ENCODE data around the gene DNAJB6. TPM values are rescaled to one million over a fixed set of nuclear protein-coding genes. Genes with fewer than 3 reads are reported as not detected.

Gene DNAJB6
- total RNA-seq, 2 experiments from 2014 or later = 56.4 to 65.9 TPM

DNA sequence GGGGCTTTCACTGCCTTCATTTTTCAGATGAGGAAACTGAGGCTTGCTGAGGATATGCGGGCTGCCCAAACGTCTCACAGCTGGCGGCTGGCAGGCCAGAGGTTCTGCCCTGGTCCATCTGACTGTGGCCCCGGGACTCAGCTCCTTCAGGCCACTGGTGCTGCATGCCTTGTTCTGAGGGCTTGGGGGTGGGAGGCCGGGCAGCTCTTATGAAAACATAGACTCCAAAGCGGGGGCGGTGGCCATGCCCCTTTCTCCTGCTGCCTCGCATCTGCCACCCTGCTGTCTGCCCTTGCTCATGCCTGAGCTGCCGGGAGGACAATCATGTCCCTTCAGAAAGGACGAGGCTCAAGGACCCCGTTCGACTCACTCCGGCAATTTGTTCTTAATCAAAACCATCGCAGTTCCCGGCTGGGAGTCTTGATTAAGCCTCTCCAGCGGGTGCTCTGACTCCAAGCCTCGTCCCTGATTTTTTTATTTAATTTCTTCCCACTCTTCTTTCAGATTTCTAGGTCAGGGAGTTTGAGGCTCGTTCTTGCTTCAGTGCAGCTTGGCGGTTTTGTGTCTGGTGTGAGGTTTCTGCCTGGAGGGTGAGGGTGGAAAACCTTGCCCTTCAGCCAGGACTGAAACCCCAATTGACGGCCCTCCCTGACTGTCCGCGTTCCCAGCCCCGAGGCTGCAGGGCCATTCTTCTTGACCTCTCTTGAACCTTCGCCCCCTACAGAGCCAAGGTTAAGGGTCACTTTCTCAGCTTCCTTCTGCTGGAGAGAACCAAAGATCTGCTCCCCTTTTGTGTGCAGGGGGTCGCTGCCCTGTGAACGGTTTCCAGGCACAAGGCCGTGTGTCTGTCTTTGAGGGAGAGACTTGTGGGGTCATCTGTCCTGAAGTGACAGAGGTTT lies 120.8 kb downstream of the DNAJB6 start:
- H3K27ac ChIP-seq (ENCODE audit: low read depth, low read length, poor library complexity, severe bottlenecking) = no peak overlapping the region
- no peaks in the 10 kb centered on the region for H3K4me1 ChIP-seq (ENCODE audit: insufficient read depth, low read length, poor library complexity, severe bottlenecking)
- no peaks in the 10 kb centered on the region for H3K36me3 ChIP-seq (ENCODE audit: insufficient read depth, low read length)
- TF ChIP-seq EZH2phosphoT487 (IDR thresholded peaks at IDR 0.05; ENCODE audit: borderline replicate concordance, low read depth, low read length) (no peak), CTCF (conservative IDR thresholded peaks at IDR 0.05; ENCODE audit: low read length) (no peak)
- H3K79me2 ChIP-seq (ENCODE audit: insufficient read depth, low read depth, low read length) = no peaks in the 10 kb centered on the region
- ChIA-PET POLR2A (no interaction called here), CTCF (ENCODE audit: unreplicated experiment) (no interaction called here)
- no TSS peak for BruUV-seq (replicated peaks)
- no peaks in the 10 kb centered on the region for H4K20me1 ChIP-seq (ENCODE audit: insufficient read depth, low read length)
- no peak overlapping the region for H3K4me2 ChIP-seq (ENCODE audit: low read length)
- H3K4me3 ChIP-seq (ENCODE audit: low read depth, low read length, poor library complexity, severe bottlenecking) = no peak overlapping the region
- H2AFZ ChIP-seq (ENCODE audit: low read length) = no peak overlapping the region
- no peaks in the 10 kb centered on the region for H3K9me2 ChIP-seq (ENCODE audit: insufficient read depth, low read length)
- no peak for DNase-seq (ENCODE audit: low spot score)
- no peaks in the 10 kb centered on the region for H3K9me3 ChIP-seq (ENCODE audit: low read length)
- intact Hi-C loops (cut with micrococcal nuclease; ENCODE audit: unreplicated experiment) = no loop called here

DNA sequence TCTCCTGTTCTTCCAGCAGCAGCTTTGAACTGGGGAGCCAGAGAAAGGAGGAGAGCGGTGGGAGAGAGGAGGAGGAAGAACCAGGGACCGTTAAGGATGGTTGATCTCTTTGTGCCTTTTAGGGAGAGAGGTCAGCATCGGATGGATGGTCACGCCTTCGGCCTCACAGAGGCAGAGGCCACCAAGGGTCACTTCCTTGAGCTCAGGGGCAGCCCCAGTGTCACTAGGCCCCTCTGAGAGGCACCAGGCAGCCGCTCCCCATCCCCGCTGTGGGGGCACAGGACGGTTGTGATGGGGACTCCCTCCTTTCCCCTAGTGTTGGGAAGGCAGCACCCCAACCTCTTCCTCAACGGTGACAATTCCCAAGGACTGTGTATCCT lies 121.4 kb downstream of the DNAJB6 start:
- TF ChIP-seq EZH2phosphoT487 (IDR thresholded peaks at IDR 0.05; ENCODE audit: borderline replicate concordance, low read depth, low read length) = no peak
- TF ChIP-seq CTCF (conservative IDR thresholded peaks at IDR 0.05; ENCODE audit: low read length) = no peak
- POLR2A ChIA-PET = no interaction called here

GRCh38 chr7:157459966-157460365 lies 123.2 kb downstream of the DNAJB6 start:
- POLR2A ChIA-PET = no interaction called here
- BruUV-seq (replicated peaks) = no TSS peak
- Histone ChIP-seq H3K27ac (ENCODE audit: low read depth, low read length, poor library complexity, severe bottlenecking) (no peak overlapping the region), H3K9me3 (ENCODE audit: low read length) (no peaks in the 10 kb centered on the region), H3K4me1 (ENCODE audit: insufficient read depth, low read length, poor library complexity, severe bottlenecking) (no peaks in the 10 kb centered on the region), H2AFZ (ENCODE audit: low read length) (no peak overlapping the region), H3K79me2 (ENCODE audit: insufficient read depth, low read depth, low read length) (no peaks in the 10 kb centered on the region), H3K36me3 (ENCODE audit: insufficient read depth, low read length) (no peaks in the 10 kb centered on the region), H4K20me1 (ENCODE audit: insufficient read depth, low read length) (no peaks in the 10 kb centered on the region), H3K4me3 (ENCODE audit: low read depth, low read length, poor library complexity, severe bottlenecking) (no peak overlapping the region), H3K9me2 (ENCODE audit: insufficient read depth, low read length) (no peaks in the 10 kb centered on the region), H3K4me2 (ENCODE audit: low read length) (no peak overlapping the region)
- CTCF ChIA-PET (ENCODE audit: unreplicated experiment) = no interaction called here
- intact Hi-C loops (cut with micrococcal nuclease; ENCODE audit: unreplicated experiment) = no loop called here
- TF ChIP-seq CTCF (conservative IDR thresholded peaks at IDR 0.05; ENCODE audit: low read length) (no peak), EZH2phosphoT487 (IDR thresholded peaks at IDR 0.05; ENCODE audit: borderline replicate concordance, low read depth, low read length) (no peak)
- DNase-seq (ENCODE audit: low spot score) = no peak

More for the DNA sequence above, 121.4 kb downstream of the DNAJB6 start:
- no TSS peak for BruUV-seq (replicated peaks)
- no peaks in the 10 kb centered on the region for H3K79me2 ChIP-seq (ENCODE audit: insufficient read depth, low read depth, low read length)
- H3K4me2 ChIP-seq (ENCODE audit: low read length) = no peak overlapping the region
- DNase-seq (ENCODE audit: low spot score) = no peak
- H3K27ac ChIP-seq (ENCODE audit: low read depth, low read length, poor library complexity, severe bottlenecking) = no peak overlapping the region
- CTCF ChIA-PET (ENCODE audit: unreplicated experiment) = no interaction called here
- H3K9me2 ChIP-seq (ENCODE audit: insufficient read depth, low read length) = no peaks in the 10 kb centered on the region
- H3K9me3 ChIP-seq (ENCODE audit: low read length) = no peaks in the 10 kb centered on the region
- H3K4me3 ChIP-seq (ENCODE audit: low read depth, low read length, poor library complexity, severe bottlenecking) = no peak overlapping the region
- no peaks in the 10 kb centered on the region for H3K4me1 ChIP-seq (ENCODE audit: insufficient read depth, low read length, poor library complexity, severe bottlenecking)
- no peak overlapping the region for H2AFZ ChIP-seq (ENCODE audit: low read length)
- H3K36me3 ChIP-seq (ENCODE audit: insufficient read depth, low read length) = no peaks in the 10 kb centered on the region
- intact Hi-C loops (cut with micrococcal nuclease; ENCODE audit: unreplicated experiment) = no loop called here
- H4K20me1 ChIP-seq (ENCODE audit: insufficient read depth, low read length) = no peaks in the 10 kb centered on the region
